NOMO-1 (cell line): ENCODE data around the gene TMEM38B.
"Not testable (repeated sequence)": the region's sequence is repeated elsewhere in the genome, so short reads cannot be mapped to it uniquely, and the experiment has no call there.

Experiments
- DNase-seq, 2 experiments: peaks; one replicate each; lab custom pipeline; 2025; ENCODE audit not compliant: unreplicated experiment in 2 of 2; lab: John Stamatoyannopoulos, UW

The TMEM38B gene

GRCh38 chr9:105714020-105714331 lies 19.6 kb downstream of the TMEM38B start:
- no peak for DNase-seq

GRCh38 chr9:105716146-105716545 lies 21.8 kb downstream of the TMEM38B start:
- no peak for DNase-seq

GRCh38 chr9:105722099-105722498 lies 27.8 kb downstream of the TMEM38B start:
- no peak for DNase-seq

- DNase-seq = no peak
Measured at GRCh38 chr9:105725370-105725769, 31.0 kb downstream of the TMEM38B start.

- not testable (repeated sequence) for DNase-seq
Measured at GRCh38 chr9:105728230-105728629, 33.9 kb downstream of the TMEM38B start.

- not testable (repeated sequence) for DNase-seq
Measured at GRCh38 chr9:105731420-105731819, 37.1 kb downstream of the TMEM38B start.

- no peak for DNase-seq
Measured at GRCh38 chr9:105735366-105735765, 41.0 kb downstream of the TMEM38B start.

- DNase-seq = no peak
Measured at GRCh38 chr9:105737205-105737604, 42.9 kb downstream of the TMEM38B start.

GRCh38 chr9:105742088-105742487 lies 47.7 kb downstream of the TMEM38B start:
- no peak for DNase-seq

GRCh38 chr9:105747325-105747724 lies 53.0 kb downstream of the TMEM38B start:
- not testable (repeated sequence) for DNase-seq

- no peak for DNase-seq
Measured at GRCh38 chr9:105751761-105752160, 57.4 kb downstream of the TMEM38B start.

GRCh38 chr9:105757496-105758251 lies 63.3 kb downstream of the TMEM38B start:
- DNase-seq = peak; percentile 23 to 73

- DNase-seq = no peak
Measured at GRCh38 chr9:105760053-105760452, 65.7 kb downstream of the TMEM38B start.

- DNase-seq = not testable (repeated sequence)
Measured at GRCh38 chr9:105782561-105783494, 88.5 kb downstream of the TMEM38B start.

GRCh38 chr9:105783495-105783872 lies 89.1 kb downstream of the TMEM38B start:
- DNase-seq = not testable (repeated sequence)

GRCh38 chr9:105786796-105787195 lies 92.5 kb downstream of the TMEM38B start:
- not testable (repeated sequence) for DNase-seq

- no peak for DNase-seq
Measured at GRCh38 chr9:105816202-105816744, 121.9 kb downstream of the TMEM38B start.

GRCh38 chr9:105816981-105817380 lies 122.6 kb downstream of the TMEM38B start:
- DNase-seq = no peak

GRCh38 chr9:105818903-105819302 lies 124.6 kb downstream of the TMEM38B start:
- DNase-seq = no peak

GRCh38 chr9:105822814-105823213 lies 128.5 kb downstream of the TMEM38B start:
- no peak for DNase-seq
